Endothelial cell of umbilical vein (primary cell): ENCODE results near the gene CD276. TPM values are rescaled to one million over a fixed set of nuclear protein-coding genes. Genes with fewer than 3 reads are reported as not detected.

Experiments used
- BruUV-seq: library from RNA; stranded (reverse); fragments of 400-500 nt; replicated peaks from 2 replicates; lab custom pipeline; 2021; lab: Mats Ljungman, UMichigan
- CTCF ChIA-PET: fragments of 300-600, 350-600 bp; sonication (Branson Sonifier 250); formaldehyde crosslinking; loops from one replicate; lab custom pipeline; 2021; ENCODE audit warnings: antibody characterized with exemption, inconsistent platforms; lab: Charles Lee
- POLR2A ChIA-PET: fragments of 300-600, 350-600 bp; sonication (Branson Sonifier 250); formaldehyde crosslinking; loops from one replicate; lab custom pipeline; 2021; ENCODE audit warnings: antibody characterized with exemption, inconsistent platforms; lab: Charles Lee
- DNase-seq: peaks from one replicate; pipeline ENCODE4 v3.0.0-alpha.2; 2011; ENCODE audit warnings: low read depth, low spot score
- FAIRE-seq: peaks from 2 replicates; lab custom pipeline; 2011; peaks lifted over from hg19 to GRCh38; lab: Jason Lieb, UNC
- H2AFZ ChIP-seq: 2 replicates; pipeline ENCODE4 v1.6.0; 2012; ENCODE audit warnings: low read depth, low read length, control low read depth, inconsistent platforms
- H3K27ac ChIP-seq: 2 replicates; pipeline ENCODE4 v1.5.1; 2011; ENCODE audit warnings: low read depth, mild to moderate bottlenecking, control low read depth, low read length, moderate library complexity; ENCODE audit not compliant: insufficient read depth
- H3K27me3 ChIP-seq, 2 experiments: 2 replicates each; pipeline versions ENCODE4 v1.6.0 to v1.6.1; 2011; ENCODE audit warnings: low read length in 2 of 2, mixed read lengths in 1 of 2; ENCODE audit not compliant: control insufficient read depth in 2 of 2, insufficient read depth in 2 of 2
- H3K36me3 ChIP-seq, 2 experiments: 2 replicates in 1 of 2; 3 replicates in 1 of 2; pipeline ENCODE4 v1.5.1; 2011; ENCODE audit warnings: low read length in 2 of 2, mild to moderate bottlenecking in 1 of 2, moderate library complexity in 1 of 2; ENCODE audit not compliant: control insufficient read depth in 2 of 2, insufficient read depth in 2 of 2; ENCODE audit errors: extremely low read depth in 1 of 2
- H3K4me1 ChIP-seq: 3 replicates; pipeline ENCODE4 v1.5.1; 2011; ENCODE audit warnings: mild to moderate bottlenecking, low read length; ENCODE audit not compliant: control insufficient read depth, insufficient read depth; ENCODE audit errors: extremely low read depth
- H3K4me2 ChIP-seq: 2 replicates; pipeline ENCODE4 v1.6.1; 2011; ENCODE audit warnings: low read length, control low read depth, mixed read lengths; ENCODE audit not compliant: insufficient read depth
- H3K4me3 ChIP-seq, 3 experiments: fragments of 200-600 bp in 1 of 3; sonication (generic), shearing (Covaris generic) in 1 of 3; replicated peaks in 1 of 3; 2 replicates each; pipeline ENCODE4 v1.5.1; 2011 to 2016; ENCODE audit warnings: control low read depth in 3 of 3, low read length in 3 of 3, mild to moderate bottlenecking in 2 of 3, inconsistent platforms in 1 of 3, low read depth in 1 of 3, moderate library complexity in 1 of 3; ENCODE audit not compliant: insufficient read depth in 1 of 3
- H3K79me2 ChIP-seq: 2 replicates; pipeline ENCODE4 v1.6.0; 2012; ENCODE audit warnings: low read length, inconsistent platforms; ENCODE audit not compliant: control insufficient read depth, insufficient read depth
- H3K9ac ChIP-seq: replicated peaks from 2 replicates; pipeline ENCODE3; 2011; ENCODE audit warnings: low read length, control low read depth; ENCODE audit not compliant: insufficient read depth; ENCODE audit errors: extremely low read depth
- H3K9me1 ChIP-seq: replicated peaks from 3 replicates; pipeline ENCODE4 v1.6.0; 2011; ENCODE audit warnings: mild to moderate bottlenecking, low read length; ENCODE audit not compliant: control insufficient read depth, insufficient read depth; ENCODE audit errors: extremely low read depth
- H3K9me3 ChIP-seq: replicated peaks from 2 replicates; pipeline ENCODE4 v1.5.1; 2012; ENCODE audit warnings: low read length, inconsistent platforms; ENCODE audit not compliant: control insufficient read depth, insufficient read depth
- H4K20me1 ChIP-seq: replicated peaks from 2 replicates; pipeline ENCODE3; 2011; ENCODE audit warnings: mild to moderate bottlenecking, low read length; ENCODE audit not compliant: control insufficient read depth, insufficient read depth; ENCODE audit errors: extremely low read depth
- EZH2 ChIP-seq: IDR thresholded peaks from 2 replicates; pipeline ENCODE4 v1.6.1; 2012; ENCODE audit warnings: borderline replicate concordance, low read depth, mild to moderate bottlenecking, moderate library complexity, low read length, inconsistent platforms; ENCODE audit not compliant: severe bottlenecking
- FOS ChIP-seq: IDR thresholded peaks from 2 replicates; pipeline ENCODE4 v1.6.1; 2011; ENCODE audit warnings: mild to moderate bottlenecking, low read length, moderate library complexity, borderline replicate concordance; ENCODE audit not compliant: insufficient read depth
- GATA2 ChIP-seq: IDR thresholded peaks from 2 replicates; pipeline ENCODE4 v1.7.0; 2011; ENCODE audit warnings: low read depth, mild to moderate bottlenecking, moderate library complexity, mixed read lengths, low read length; ENCODE audit not compliant: insufficient read length, insufficient read depth
- MYC ChIP-seq: IDR thresholded peaks from one replicate; pipeline ENCODE4 v1.6.1; 2011; ENCODE audit warnings: mild to moderate bottlenecking, low read depth, low read length
- dilution Hi-C: fragments of 300-500 bp; cut with MboI; formaldehyde crosslinking; loops from one replicate; pipeline ENCODE4 v1.15.0; 2019; ENCODE audit warnings: low sequenced_read_pairs; ENCODE audit not compliant: extremely low pct_ligation_motif_present
- intact Hi-C: fragments of 100-400 bp; cut with micrococcal nuclease; formaldehyde crosslinking; loops from one replicate; pipeline ENCODE4 v1.10.0; 2022
- polyA plus RNA-seq, 4 experiments: library from polyadenylated mRNA; depleted of rRNA in 3 of 4; stranded (reverse) in 3 of 4; unstranded in 1 of 4; fragments of >200 nt; gene quantifications; 2 replicates each; pipeline versions ENCODE4 v1.2.1 to v1.2.3, GENCODE V29; 2011 to 2012; ENCODE audit warnings: missing spikeins in 1 of 4
- total RNA-seq: library from RNA; stranded (reverse); gene quantifications from 2 replicates; pipeline ENCODE4 v1.2.3, GENCODE V29; 2021
- TF ChIP-seq, protein P1 (sequence below), 2 donors: IDR thresholded peaks; 1 replicate in 1 of 2; 2 replicates in 1 of 2; pipeline ENCODE4 v1.5.1; 2011; ENCODE audit warnings: low read length in 2 of 2, mild to moderate bottlenecking in 2 of 2, moderate library complexity in 2 of 2, control low read depth in 1 of 2, inconsistent platforms in 1 of 2, low read depth in 1 of 2; ENCODE audit not compliant: insufficient read depth in 1 of 2; ENCODE audit errors: extremely low read depth in 1 of 2
- TF ChIP-seq, protein P2 (sequence below): IDR thresholded peaks from 2 replicates; pipeline ENCODE4 v1.6.1; 2011; ENCODE audit not compliant: insufficient read depth, insufficient read length

The CD276 gene
- total and polyA plus RNA-seq, 2 donors (not counting 3 experiments of a cell fraction or from before 2014, with no cell fraction given): 73.6 to 85.7 TPM

GRCh38 chr15:73758461-73758860 lies 74.3 kb downstream of the CD276 start:
- no peak overlapping the region for H3K27ac ChIP-seq
- ChIA-PET CTCF (no interaction called here), POLR2A (no interaction called here)
- peaks cover 22 to 28% of the 10 kb centered on the region in 2 experiments for H3K27me3 ChIP-seq
- no peaks in the 10 kb centered on the region for H3K9me1 ChIP-seq
- TF ChIP-seq MYC (no peak), EZH2 (no peak), GATA2 (no peak), FOS (no peak)
- TF ChIP-seq, protein P1, sequence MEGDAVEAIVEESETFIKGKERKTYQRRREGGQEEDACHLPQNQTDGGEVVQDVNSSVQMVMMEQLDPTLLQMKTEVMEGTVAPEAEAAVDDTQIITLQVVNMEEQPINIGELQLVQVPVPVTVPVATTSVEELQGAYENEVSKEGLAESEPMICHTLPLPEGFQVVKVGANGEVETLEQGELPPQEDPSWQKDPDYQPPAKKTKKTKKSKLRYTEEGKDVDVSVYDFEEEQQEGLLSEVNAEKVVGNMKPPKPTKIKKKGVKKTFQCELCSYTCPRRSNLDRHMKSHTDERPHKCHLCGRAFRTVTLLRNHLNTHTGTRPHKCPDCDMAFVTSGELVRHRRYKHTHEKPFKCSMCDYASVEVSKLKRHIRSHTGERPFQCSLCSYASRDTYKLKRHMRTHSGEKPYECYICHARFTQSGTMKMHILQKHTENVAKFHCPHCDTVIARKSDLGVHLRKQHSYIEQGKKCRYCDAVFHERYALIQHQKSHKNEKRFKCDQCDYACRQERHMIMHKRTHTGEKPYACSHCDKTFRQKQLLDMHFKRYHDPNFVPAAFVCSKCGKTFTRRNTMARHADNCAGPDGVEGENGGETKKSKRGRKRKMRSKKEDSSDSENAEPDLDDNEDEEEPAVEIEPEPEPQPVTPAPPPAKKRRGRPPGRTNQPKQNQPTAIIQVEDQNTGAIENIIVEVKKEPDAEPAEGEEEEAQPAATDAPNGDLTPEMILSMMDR (IDR thresholded peaks at IDR 0.05; ENCODE audit: extremely low read depth in 1 of 2, insufficient read depth in 1 of 2, low read depth in 1 of 2, low read length in 2 of 2): no peak
- TF ChIP-seq, protein P2, sequence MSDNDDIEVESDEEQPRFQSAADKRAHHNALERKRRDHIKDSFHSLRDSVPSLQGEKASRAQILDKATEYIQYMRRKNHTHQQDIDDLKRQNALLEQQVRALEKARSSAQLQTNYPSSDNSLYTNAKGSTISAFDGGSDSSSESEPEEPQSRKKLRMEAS: no peak
- no peak for FAIRE-seq
- dilution Hi-C loops (no loop called here), intact Hi-C loops (no loop called here)
- H3K4me1 ChIP-seq: no peaks in the 10 kb centered on the region
- no peak overlapping the region for H2AFZ ChIP-seq
- H3K79me2 ChIP-seq: no peaks in the 10 kb centered on the region
- no peak overlapping the region for H3K9ac ChIP-seq
- H3K9me3 ChIP-seq: no peaks in the 10 kb centered on the region
- H3K36me3 ChIP-seq: no peaks in the 10 kb centered on the region
- no peak overlapping the region for H3K4me3 ChIP-seq
- no peak for DNase-seq
- H4K20me1 ChIP-seq: no peaks in the 10 kb centered on the region
- no TSS peak for BruUV-seq
- H3K4me2 ChIP-seq: no peak overlapping the region
